ENCODE data around the gene MIEF2. TPM values are rescaled to one million over a fixed set of nuclear protein-coding genes. Genes with fewer than 3 reads are reported as not detected.

Gene MIEF2
- total and polyA plus RNA-seq, 11 donors = 18.8 to 46.9 (median 26.7) TPM

DNA sequence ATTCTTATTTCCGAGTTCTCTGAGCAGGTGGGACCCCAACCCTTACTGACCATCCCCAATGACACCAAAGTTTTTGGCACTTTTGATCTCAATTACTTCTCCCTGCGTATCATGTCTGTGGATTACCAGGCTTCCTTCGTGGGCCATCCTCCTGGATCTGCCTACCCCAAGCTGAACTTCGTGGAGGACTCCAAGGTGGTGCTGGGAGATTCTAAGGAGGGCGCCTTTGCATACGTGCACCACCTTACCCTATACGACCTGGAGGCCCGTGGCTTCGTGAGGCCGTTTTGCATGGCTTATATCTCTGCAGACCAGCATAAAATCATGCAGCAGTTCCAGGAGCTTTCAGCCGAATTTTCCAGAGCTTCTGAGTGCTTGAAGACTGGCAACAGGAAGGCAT, 55.5 kb downstream of the MIEF2 start:
- H3K4me1 ChIP-seq = peaks cover 11 to 83% (median 70%) of the 10 kb centered on the region in 12 donors
- peak overlapping the region; percentile 54 to 96 (median 87) for H3K4me3 ChIP-seq
- no peak for ATAC-seq
- peak overlapping the region in 10 of 12 donors; percentile 67 to 95 (median 86) for H3K27ac ChIP-seq
- peaks cover 0 to 60% (median 33%) of the 10 kb centered on the region in 9 donors for H3K36me3 ChIP-seq
- intact Hi-C loops (cut with DNase I) = loop anchor here in 7 of 10 donors (2.0 to 10.0 kb wide), 7 partner anchors 51 to 134 kb away; partner anchors contain the start of genes MIEF2 (in 3 of the 7), LLGL1 (in 2 of the 7), ALKBH5 (in 1 of the 7) and FLII (in 1 of the 7)
- no peaks in the 10 kb centered on the region for H3K27me3 ChIP-seq
- TF ChIP-seq POLR2A (IDR thresholded peaks at IDR 0.05) = no peak
- TF ChIP-seq, protein P1, sequence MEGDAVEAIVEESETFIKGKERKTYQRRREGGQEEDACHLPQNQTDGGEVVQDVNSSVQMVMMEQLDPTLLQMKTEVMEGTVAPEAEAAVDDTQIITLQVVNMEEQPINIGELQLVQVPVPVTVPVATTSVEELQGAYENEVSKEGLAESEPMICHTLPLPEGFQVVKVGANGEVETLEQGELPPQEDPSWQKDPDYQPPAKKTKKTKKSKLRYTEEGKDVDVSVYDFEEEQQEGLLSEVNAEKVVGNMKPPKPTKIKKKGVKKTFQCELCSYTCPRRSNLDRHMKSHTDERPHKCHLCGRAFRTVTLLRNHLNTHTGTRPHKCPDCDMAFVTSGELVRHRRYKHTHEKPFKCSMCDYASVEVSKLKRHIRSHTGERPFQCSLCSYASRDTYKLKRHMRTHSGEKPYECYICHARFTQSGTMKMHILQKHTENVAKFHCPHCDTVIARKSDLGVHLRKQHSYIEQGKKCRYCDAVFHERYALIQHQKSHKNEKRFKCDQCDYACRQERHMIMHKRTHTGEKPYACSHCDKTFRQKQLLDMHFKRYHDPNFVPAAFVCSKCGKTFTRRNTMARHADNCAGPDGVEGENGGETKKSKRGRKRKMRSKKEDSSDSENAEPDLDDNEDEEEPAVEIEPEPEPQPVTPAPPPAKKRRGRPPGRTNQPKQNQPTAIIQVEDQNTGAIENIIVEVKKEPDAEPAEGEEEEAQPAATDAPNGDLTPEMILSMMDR (IDR thresholded peaks at IDR 0.05) = no peak
- DNase-seq = no peak
- WGBS, 4 donors = 62 to 66% (median 66%) methylated on average over 11 of the region's 11 CpGs
- no peaks in the 10 kb centered on the region for H3K9me3 ChIP-seq

Other genes starting within 250 kb of the MIEF2 start
- 10 to 100 TPM; 25.6 to 46.2 (median 37.6) TPM for gene ATPAF2, start 221.5 kb upstream of the MIEF2 start, total RNA-seq
- 10 to 100 TPM; 29.6 to 51.4 TPM for gene ATPAF2, start 221.5 kb upstream of the MIEF2 start, polyA plus RNA-seq
- gene GID4, start 221.3 kb upstream of the MIEF2 start, total RNA-seq = 10 to 100 TPM; 15.3 to 27.7 (median 18.2) TPM
- 10 to 100 TPM in 1 of 2 donors, 1 to 10 TPM in 1; 8.0 to 19.8 TPM for gene GID4, start 221.3 kb upstream of the MIEF2 start, polyA plus RNA-seq
- gene DRG2, start 172.7 kb upstream of the MIEF2 start, total RNA-seq = 10 to 100 TPM; 17.5 to 28.8 (median 19.5) TPM
- 10 to 100 TPM; 28.0 to 29.0 TPM for gene DRG2, start 172.7 kb upstream of the MIEF2 start, polyA plus RNA-seq
- gene MYO15A, start 151.9 kb upstream of the MIEF2 start, total RNA-seq = under 1 TPM in 7 of 9 donors, not detected in 2; 0.12 to 0.53 (median 0.35) TPM
- gene MYO15A, start 151.9 kb upstream of the MIEF2 start, polyA plus RNA-seq = under 1 TPM; 0.21 to 0.30 TPM
- gene ALKBH5, start 76.8 kb upstream of the MIEF2 start, total RNA-seq = 100 to 1,000 TPM; 147 to 233 (median 198) TPM
- gene ALKBH5, start 76.8 kb upstream of the MIEF2 start, polyA plus RNA-seq = 100 to 1,000 TPM in 1 of 2 donors, 10 to 100 TPM in 1; 89.2 to 122 TPM
- 10 to 100 TPM in 5 of 9 donors, 1 to 10 TPM in 4; 6.8 to 20.7 (median 10.8) TPM for gene LLGL1, start 35.0 kb upstream of the MIEF2 start, total RNA-seq
- 1 to 10 TPM; 5.3 to 8.9 TPM for gene LLGL1, start 35.0 kb upstream of the MIEF2 start, polyA plus RNA-seq
- 100 to 1,000 TPM; 218 to 535 (median 307) TPM for gene FLII, start 1.9 kb upstream of the MIEF2 start, total RNA-seq
- gene FLII, start 1.9 kb upstream of the MIEF2 start, polyA plus RNA-seq = 100 to 1,000 TPM; 321 to 364 TPM
- gene TOP3A, start 54.3 kb downstream of the MIEF2 start, total RNA-seq = 10 to 100 TPM in 8 of 9 donors, 1 to 10 TPM in 1; 9.4 to 26.1 (median 12.8) TPM
- 10 to 100 TPM in 1 of 2 donors, 1 to 10 TPM in 1; 9.7 to 14.8 TPM for gene TOP3A, start 54.3 kb downstream of the MIEF2 start, polyA plus RNA-seq
- 10 to 100 TPM in 8 of 9 donors, 1 to 10 TPM in 1; 9.7 to 17.6 (median 13.1) TPM for gene SMCR8, start 54.6 kb downstream of the MIEF2 start, total RNA-seq
- 10 to 100 TPM in 1 of 2 donors, 1 to 10 TPM in 1; 2.9 to 10.7 TPM for gene SMCR8, start 54.6 kb downstream of the MIEF2 start, polyA plus RNA-seq
- gene SHMT1, start 102.9 kb downstream of the MIEF2 start, total RNA-seq = 10 to 100 TPM in 2 of 9 donors, 1 to 10 TPM in 7; 3.8 to 15.5 (median 8.6) TPM
- 1 to 10 TPM; 5.1 to 7.1 TPM for gene SHMT1, start 102.9 kb downstream of the MIEF2 start, polyA plus RNA-seq
- gene EVPLL, start 117.1 kb downstream of the MIEF2 start, total RNA-seq = not detected
- not detected for gene EVPLL, start 117.1 kb downstream of the MIEF2 start, polyA plus RNA-seq
- under 1 TPM in 1 of 9 donors, not detected in 8; 0.43 TPM for gene LGALS9C, start 216.1 kb downstream of the MIEF2 start, total RNA-seq
- gene LGALS9C, start 216.1 kb downstream of the MIEF2 start, polyA plus RNA-seq = not detected